HepG2 (cell line): ENCODE measurements around the gene DEPDC5. TPM values are rescaled to one million over a fixed set of nuclear protein-coding genes. Genes with fewer than 3 reads are reported as not detected.

Experiments used
- ATAC-seq: fragments of 200-7000 bp; cut with Tn5 transposase; 3 replicates; pipeline ENCODE4 v1.9.1; 2020; ENCODE audit warnings: mild to moderate bottlenecking, moderate library complexity
- BruUV-seq: library from RNA; stranded (reverse); fragments of 400-500 nt; replicated peaks from 2 replicates; lab custom pipeline; 2021; lab: Mats Ljungman, UMichigan
- CTCF ChIA-PET: fragments of 300-600 bp; formaldehyde crosslinking; extraction: SDS; loops from one replicate; lab custom pipeline; 2021; ENCODE audit warnings: low total read pairs, inconsistent platforms, low intra/inter-chr PET ratio; lab: Yijun Ruan, JAX
- POLR2A ChIA-PET: fragments of 350-600 bp; sonication (Branson Sonifier 250); formaldehyde crosslinking; loops from one replicate; lab custom pipeline; 2020; ENCODE audit warnings: antibody characterized with exemption, inconsistent platforms; lab: Yijun Ruan, JAX
- DNase-seq: peaks from one replicate; pipeline ENCODE4 v3.0.0-alpha.2; 2015; ENCODE audit warnings: low spot score
- FAIRE-seq: peaks from 3 replicates; lab custom pipeline; 2011; peaks lifted over from hg19 to GRCh38; lab: Jason Lieb, UNC
- H2AFZ ChIP-seq: one replicate; pipeline ENCODE4 v1.6.1; 2011; ENCODE audit warnings: low read length, inconsistent platforms
- H3K27ac ChIP-seq: fragments of 300-600 bp; 3 replicates; pipeline ENCODE4 v1.8.0; 2011; ENCODE audit warnings: mixed run types, mild to moderate bottlenecking, mixed read lengths, low read length, inconsistent platforms; ENCODE audit not compliant: insufficient read depth; ENCODE audit errors: extremely low read length
- H3K27me3 ChIP-seq, 2 experiments: fragments of 200-600 bp in 1 of 2; 2 replicates in 1 of 2; 3 replicates in 1 of 2; pipeline versions ENCODE4 v1.6.0 to v1.8.0; 2011; ENCODE audit warnings: low read length in 2 of 2, mild to moderate bottlenecking in 2 of 2, moderate library complexity in 2 of 2, inconsistent platforms in 1 of 2; ENCODE audit not compliant: insufficient read depth in 2 of 2, control insufficient read depth in 1 of 2
- H3K36me3 ChIP-seq, 2 experiments: fragments of 200-600 bp in 1 of 2; replicated peaks in 1 of 2; 2 replicates in 1 of 2; 3 replicates in 1 of 2; pipeline versions ENCODE4 v1.5.1 to v1.8.0; 2011; ENCODE audit warnings: low read length in 2 of 2, inconsistent platforms in 1 of 2; ENCODE audit not compliant: insufficient read depth in 2 of 2, control insufficient read depth in 1 of 2
- H3K4me1 ChIP-seq: 2 replicates; pipeline ENCODE4 v1.5.1; 2012; ENCODE audit warnings: low read length, inconsistent platforms; ENCODE audit not compliant: insufficient read depth
- H3K4me2 ChIP-seq: 2 replicates; pipeline ENCODE4 v1.6.0; 2011; ENCODE audit warnings: low read depth, low read length, inconsistent platforms
- H3K4me3 ChIP-seq, 3 experiments: fragments of 200-600 bp in 1 of 3; sonication (generic), shearing (Covaris generic) in 1 of 3; replicated peaks in 1 of 3; 2 replicates each; pipeline ENCODE4 v1.5.1; 2011 to 2016; ENCODE audit warnings: low read length in 3 of 3, inconsistent platforms in 2 of 3, low read depth in 2 of 3, mild to moderate bottlenecking in 2 of 3, control low read depth in 1 of 3, mixed read lengths in 1 of 3; ENCODE audit not compliant: insufficient read depth in 1 of 3
- H3K79me2 ChIP-seq: one replicate; pipeline ENCODE4 v1.6.1; 2011; ENCODE audit warnings: low read length, inconsistent platforms; ENCODE audit not compliant: insufficient read depth
- H3K9ac ChIP-seq: 2 replicates; pipeline ENCODE4 v1.6.0; 2011; ENCODE audit warnings: mild to moderate bottlenecking, low read depth, low read length, inconsistent platforms; ENCODE audit not compliant: insufficient read depth
- H3K9me3 ChIP-seq: 2 replicates; pipeline ENCODE4 v1.5.1; 2012; ENCODE audit warnings: mild to moderate bottlenecking, low read length
- H4K20me1 ChIP-seq: 2 replicates; pipeline ENCODE4 v1.6.0; 2011; ENCODE audit warnings: inconsistent platforms, mild to moderate bottlenecking, low read length, moderate library complexity; ENCODE audit not compliant: insufficient read depth
- LCORL ChIP-seq, 2 experiments: fragments of 450-650 bp in 1 of 2; sonication (generic) in 1 of 2; formaldehyde crosslinking in 1 of 2; IDR thresholded peaks; 2 replicates each; pipeline versions ENCODE4 v1.5.0 to v1.6.1; 2017 to 2020; ENCODE audit warnings: antibody characterized with exemption in 1 of 2, missing genetic modification reagents in 1 of 2
- TMF1 ChIP-seq: sonication (generic); formaldehyde crosslinking; IDR thresholded peaks from 2 replicates; pipeline ENCODE4 v1.8.1; 2022; ENCODE audit warnings: low read depth, missing genetic modification reagents
- U2AF2 ChIP-seq: fragments of 200-400 bp; formaldehyde crosslinking; IDR thresholded peaks from 2 replicates; pipeline ENCODE4 v1.6.1; 2017; ENCODE audit warnings: low read depth, mild to moderate bottlenecking, low read length
- WGBS: methylation state at CpG from one replicate; pipeline ENCODE4 v1.1.6; 2017; ENCODE audit warnings: low lambda C conversion rate; 5-methylcytosine and 5-hydroxymethylcytosine counted together
- in situ Hi-C: cut with HindIII; loops from 2 replicates; pipeline ENCODE4 v1.10.0; 2017; ENCODE audit warnings: low pct_unique_long_range_greater_than_20kb; ENCODE audit not compliant: extremely low pct_ligation_motif_present
- intact Hi-C: fragments of 100-400 bp; cut with micrococcal nuclease; formaldehyde crosslinking; loops from one replicate; pipeline ENCODE4 v1.10.0; 2022; ENCODE audit not compliant: unreplicated experiment
- polyA plus RNA-seq, 8 experiments: library from polyadenylated mRNA; depleted of rRNA in 3 of 8; stranded (reverse) in 7 of 8; unstranded in 1 of 8; fragments of >200 nt; fragmentation: Illumina TruSeq in 4 of 8; extraction: Trizol in 4 of 8; gene quantifications; 2 replicates each; pipeline versions ENCODE4 v1.2.1 to v1.2.3, GENCODE V29; 2011 to 2016; ENCODE audit warnings: low read depth in 4 of 8, missing spikeins in 1 of 8, mixed read lengths in 1 of 8; ENCODE audit not compliant: insufficient read depth in 1 of 8
- total RNA-seq, 5 experiments: library from RNA; depleted of rRNA; stranded (reverse); fragments of >200 nt; fragmentation: Illumina TruSeq; extraction: Trizol; gene quantifications; 2 replicates each; pipeline ENCODE4 v1.2.3, GENCODE V29; 2016; ENCODE audit warnings: low read depth in 1 of 5

DEPDC5 gene
- total and polyA plus RNA-seq, 2 of the 13 experiments (the other 11 are each of a cell fraction or from before 2014, with no cell fraction given), result 9.8 to 12.4 TPM

GRCh38 chr22:31861226-31861840 lies 107.5 kb downstream of the DEPDC5 start:
- in situ Hi-C loops (no loop called here), intact Hi-C loops (no loop called here)
- DNase-seq (no peak), ATAC-seq (no peak), FAIRE-seq (no peak)
- ChIA-PET POLR2A (no interaction called here), CTCF (no interaction called here)
- Histone ChIP-seq H3K27ac (no peak overlapping the region), H3K9ac (no peak overlapping the region), H2AFZ (no peak overlapping the region), H3K4me3 (no peak overlapping the region), H3K9me3 (no peaks in the 10 kb centered on the region), H3K27me3 (no peaks in the 10 kb centered on the region), H3K4me2 (no peak overlapping the region), H3K79me2 (no peaks in the 10 kb centered on the region), H3K4me1 (no peaks in the 10 kb centered on the region), H3K36me3 (peaks cover 2 to 18% of the 10 kb centered on the region in 2 experiments; a peak in 3 of 5 replicates), H4K20me1 (no peaks in the 10 kb centered on the region)
- BruUV-seq, result no TSS peak
- no peak for TF ChIP-seq TMF1
- WGBS, result 97% methylated on average over 11 of the region's 11 CpGs

- no peak overlapping the region for H3K9ac ChIP-seq
- no TSS peak for BruUV-seq
- FAIRE-seq (no peak), ATAC-seq (no peak), DNase-seq (no peak)
- H3K27me3 ChIP-seq, result no peaks in the 10 kb centered on the region
- in situ Hi-C loops, result no loop called here
- H3K4me2 ChIP-seq, result no peak overlapping the region
- H3K36me3 ChIP-seq, result peaks cover 1 to 2% of the 10 kb centered on the region in 2 experiments; a peak in 2 of 5 replicates
- H3K4me3 ChIP-seq, result no peak overlapping the region
- H3K79me2 ChIP-seq, result no peaks in the 10 kb centered on the region
- CTCF ChIA-PET, result no interaction called here
- 73% methylated on average over 4 of the region's 4 CpGs for WGBS
- no peaks in the 10 kb centered on the region for H3K9me3 ChIP-seq
- H3K4me1 ChIP-seq, result no peaks in the 10 kb centered on the region
- no peak overlapping the region for H2AFZ ChIP-seq
- POLR2A ChIA-PET, result no interaction called here
- H4K20me1 ChIP-seq, result no peaks in the 10 kb centered on the region
- intact Hi-C loops, result no loop called here
- no peak overlapping the region for H3K27ac ChIP-seq
- TF ChIP-seq LCORL (IDR thresholded peaks at IDR 0.05), result peak; percentile 85
- no peak for TF ChIP-seq LCORL (CRISPR knock-in tag; IDR thresholded peaks at IDR 0.05)
- no peak for TF ChIP-seq U2AF2
- TF ChIP-seq, all 625 proteins: peak for 1
Measured at GRCh38 chr22:31866918-31867317, 113.1 kb downstream of the DEPDC5 start.
